Activated T-cell treated with anti-CD3 and anti-CD28 coated beads, Interleukin-2, amount 50 U/mL, for 72 hours (primary cell): ENCODE data around the gene SULT1B1. TPM values are rescaled to one million over a fixed set of nuclear protein-coding genes. Genes with fewer than 3 reads are reported as not detected.

Experiments used
- ATAC-seq, 2 donors: fragments of 150-1000 bp; cut with Tn5 transposase; replicated peaks in 1 of 2; 2 replicates each; pipeline ENCODE4 v1.10.0; 2021; ENCODE audit warnings: moderate library complexity in 2 of 2, mild to moderate bottlenecking in 1 of 2
- DNase-seq, 2 donors: peaks; one replicate each; pipeline ENCODE4 v3.0.0; 2021 to 2022; ENCODE audit warnings: mixed read lengths in 1 of 2
- H3K27ac Mint-ChIP-seq: one replicate; pipeline ENCODE4 v1.8.0; 2022; ENCODE audit warnings: mild to moderate bottlenecking, moderate library complexity, mixed read lengths
- H3K27me3 Mint-ChIP-seq: one replicate; pipeline ENCODE4 v1.8.0; 2022; ENCODE audit warnings: low read depth, mixed read lengths
- H3K36me3 Mint-ChIP-seq, 2 donors: one replicate each; pipeline ENCODE4 v1.8.0; 2022; ENCODE audit warnings: mixed read lengths in 2 of 2, mild to moderate bottlenecking in 1 of 2; ENCODE audit not compliant: insufficient read depth in 2 of 2
- H3K4me1 Mint-ChIP-seq: one replicate; pipeline ENCODE4 v1.8.0; 2022; ENCODE audit warnings: low read depth, mixed read lengths
- H3K4me3 Mint-ChIP-seq, 2 donors: one replicate each; pipeline ENCODE4 v1.8.0; 2022; ENCODE audit warnings: mild to moderate bottlenecking in 2 of 2, mixed read lengths in 2 of 2, moderate library complexity in 2 of 2
- H3K9me3 Mint-ChIP-seq, 2 donors: one replicate each; pipeline ENCODE4 v1.8.0; 2022; ENCODE audit warnings: mixed read lengths in 2 of 2
- total RNA-seq, 2 donors: library from RNA; stranded (reverse); gene quantifications; one replicate each; pipeline ENCODE4 v1.2.3, GENCODE V29; 2022

The SULT1B1 gene
- total RNA-seq, 2 donors from 2014 or later: 3.3 to 4.5 TPM

DNA sequence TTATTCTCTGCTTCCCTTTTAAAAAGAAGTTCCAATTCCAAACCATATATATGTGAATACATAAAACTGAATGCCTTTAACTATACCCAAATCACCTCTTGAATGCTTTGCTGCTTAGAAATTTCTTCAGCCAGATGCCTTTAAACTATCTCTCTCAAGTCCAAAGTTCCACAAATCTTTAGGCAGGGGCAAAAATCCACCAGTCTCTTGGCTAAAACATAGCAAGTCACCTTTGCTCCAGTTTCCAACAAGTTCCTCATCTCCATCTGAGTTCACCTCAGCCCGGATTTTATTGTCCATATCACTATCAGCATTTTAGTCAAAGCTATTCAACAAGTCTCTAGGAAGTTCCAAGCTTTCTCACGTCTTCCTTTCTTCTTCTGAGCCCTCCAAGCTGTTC, 49.8 kb downstream of the SULT1B1 start:
- Mint-ChIP-seq H3K27me3 (no peaks in the 10 kb centered on the region), H3K4me1 (peaks cover 5% of the 10 kb centered on the region), H3K4me3 (no peak overlapping the region), H3K36me3 (peaks cover 2 to 4% of the 10 kb centered on the region in 2 donors), H3K9me3 (peaks cover 3 to 6% of the 10 kb centered on the region in 2 donors), H3K27ac (no peak overlapping the region)
- no peak for DNase-seq
- no peak for ATAC-seq

DNA sequence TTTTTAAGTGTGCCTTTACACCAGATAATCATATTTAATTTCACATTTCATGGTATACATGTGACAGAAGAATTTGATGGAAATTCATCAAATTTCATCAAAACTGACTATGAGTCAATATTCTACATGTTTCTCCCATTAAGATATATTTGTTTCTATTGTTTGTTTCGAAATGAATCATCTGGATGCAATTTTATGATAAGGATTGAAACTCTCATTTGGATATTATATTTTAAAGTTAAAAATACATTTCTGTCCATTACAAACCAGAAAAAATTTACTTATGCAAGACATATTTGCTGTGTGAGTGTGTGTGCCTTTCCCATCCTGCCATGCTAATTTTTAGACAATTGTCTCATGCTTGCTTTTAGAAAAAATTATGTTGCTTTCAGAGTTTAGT, 52.2 kb downstream of the SULT1B1 start:
- DNase-seq: no peak
- ATAC-seq: no peak

DNA sequence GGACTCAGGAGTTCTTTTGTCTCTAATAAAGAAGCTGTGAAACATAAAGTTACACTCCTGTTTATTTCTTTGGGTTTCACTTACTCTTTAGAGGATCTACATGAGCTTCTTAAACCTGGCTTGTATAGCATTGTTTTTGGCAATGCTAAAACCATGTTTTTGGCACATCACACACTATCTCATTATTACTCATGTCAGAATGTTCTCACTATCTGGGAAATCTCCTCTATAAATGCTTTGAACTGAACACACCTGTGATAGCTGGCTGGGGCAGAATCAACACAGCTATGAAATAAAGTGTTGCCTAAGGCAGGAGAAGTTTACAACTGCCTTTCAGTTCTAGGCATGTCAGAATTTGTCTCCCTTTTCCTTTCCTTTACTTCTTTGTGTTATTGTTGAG, 52.6 kb downstream of the SULT1B1 start:
- H3K27me3 Mint-ChIP-seq: no peaks in the 10 kb centered on the region
- DNase-seq (no peak), ATAC-seq (no peak)
- peaks cover 5% of the 10 kb centered on the region for H3K4me1 Mint-ChIP-seq
- peaks cover 3 to 6% of the 10 kb centered on the region in 2 donors for H3K9me3 Mint-ChIP-seq
- H3K27ac Mint-ChIP-seq: no peak overlapping the region
- no peak overlapping the region for H3K4me3 Mint-ChIP-seq
- peaks cover 2 to 4% of the 10 kb centered on the region in 2 donors for H3K36me3 Mint-ChIP-seq

More for the DNA sequence above, 52.2 kb downstream of the SULT1B1 start:
- Mint-ChIP-seq H3K9me3 (peaks cover 3 to 6% of the 10 kb centered on the region in 2 donors), H3K36me3 (peaks cover 2 to 4% of the 10 kb centered on the region in 2 donors), H3K27ac (no peak overlapping the region), H3K4me1 (peaks cover 5% of the 10 kb centered on the region), H3K4me3 (no peak overlapping the region), H3K27me3 (no peaks in the 10 kb centered on the region)

DNA sequence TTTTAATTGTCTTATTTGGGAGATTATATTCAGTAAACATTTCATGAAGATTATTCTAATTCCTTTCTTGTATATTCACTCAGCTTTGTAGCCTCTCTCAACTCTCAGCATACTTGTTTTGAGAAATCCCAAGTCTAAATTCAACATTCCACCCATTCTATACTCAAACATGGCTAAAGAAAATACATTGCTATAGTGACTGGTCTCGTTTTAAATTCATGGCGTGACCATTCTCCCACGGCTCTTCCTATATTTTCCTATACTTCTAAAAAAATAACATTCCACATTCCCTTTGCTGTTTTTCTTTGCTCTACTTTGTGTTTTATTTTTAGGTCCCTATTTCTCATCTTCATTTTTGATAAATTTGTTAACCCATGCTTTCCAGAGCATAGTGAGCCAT, 58.2 kb downstream of the SULT1B1 start:
- H3K4me1 Mint-ChIP-seq: no peaks in the 10 kb centered on the region

DNA sequence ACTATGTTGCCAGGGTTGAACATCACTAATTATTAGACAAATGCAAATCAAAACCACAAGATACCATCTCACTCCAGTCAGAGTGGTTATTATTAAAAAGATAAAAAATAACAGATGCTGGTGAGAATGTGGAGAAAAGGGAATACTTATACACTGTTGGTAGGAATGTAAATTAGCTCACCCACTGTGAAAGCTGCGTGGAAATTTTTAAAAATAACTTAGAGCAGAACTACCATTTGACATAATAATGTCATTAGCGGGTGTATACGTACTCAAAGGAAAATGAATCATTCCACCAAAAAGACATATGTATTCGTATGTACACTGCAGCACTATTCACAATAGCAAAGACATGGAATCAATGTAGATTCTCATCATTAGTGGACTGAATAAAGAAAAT, 58.7 kb downstream of the SULT1B1 start:
- H3K27me3 Mint-ChIP-seq: no peaks in the 10 kb centered on the region
- no peak overlapping the region for H3K4me3 Mint-ChIP-seq
- H3K36me3 Mint-ChIP-seq: peaks cover 0 to 3% of the 10 kb centered on the region in 2 donors
- ATAC-seq (no peak), DNase-seq (no peak)
- no peak overlapping the region for H3K27ac Mint-ChIP-seq
- H3K9me3 Mint-ChIP-seq: peaks cover 3 to 5% of the 10 kb centered on the region in 2 donors
- H3K4me1 Mint-ChIP-seq: no peaks in the 10 kb centered on the region

More for the DNA sequence above, 58.2 kb downstream of the SULT1B1 start:
- Mint-ChIP-seq H3K27ac (no peak overlapping the region), H3K9me3 (peaks cover 3 to 5% of the 10 kb centered on the region in 2 donors), H3K36me3 (peaks cover 0 to 3% of the 10 kb centered on the region in 2 donors), H3K4me3 (no peak overlapping the region), H3K27me3 (no peaks in the 10 kb centered on the region)
- ATAC-seq (no peak), DNase-seq (no peak)

DNA sequence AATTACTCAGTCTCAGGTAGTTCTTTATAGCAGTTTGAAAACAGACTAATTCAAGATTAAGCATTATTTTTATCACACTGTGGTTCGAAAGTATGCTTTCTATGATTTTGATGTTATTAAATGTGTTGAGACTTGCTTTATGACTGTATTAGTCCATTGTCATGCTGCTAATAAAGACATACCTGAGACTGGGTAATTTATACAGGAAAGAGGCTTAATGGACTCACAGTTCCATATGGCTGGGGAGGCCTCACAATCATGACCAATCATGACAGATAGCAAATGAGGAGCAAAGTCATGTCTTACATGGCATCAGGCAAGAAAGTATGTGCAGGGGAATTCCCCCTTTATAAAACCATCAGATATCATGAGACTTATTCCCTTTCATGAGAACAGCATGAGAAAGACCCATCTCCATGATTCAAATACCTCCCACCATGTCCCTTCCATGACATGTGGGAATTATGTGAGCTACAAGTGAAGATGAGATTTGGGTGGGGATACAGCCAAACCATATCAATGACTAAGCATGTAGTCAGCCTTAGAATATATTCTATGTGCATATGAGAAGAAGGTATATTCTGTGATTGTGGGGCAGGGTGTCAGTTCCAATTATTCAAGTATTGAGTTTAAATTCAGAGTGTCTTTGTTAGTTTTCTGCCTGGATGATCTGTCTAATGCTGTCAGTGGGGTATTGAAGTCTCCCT, 62.7 kb downstream of the SULT1B1 start:
- no peaks in the 10 kb centered on the region for H3K4me1 Mint-ChIP-seq
- peaks cover 2 to 5% of the 10 kb centered on the region in 2 donors for H3K36me3 Mint-ChIP-seq
- DNase-seq: no peak
- H3K27ac Mint-ChIP-seq: no peak overlapping the region
- H3K4me3 Mint-ChIP-seq: no peak overlapping the region
- H3K27me3 Mint-ChIP-seq: no peaks in the 10 kb centered on the region
- no peak for ATAC-seq
- peaks cover 7 to 8% of the 10 kb centered on the region in 2 donors for H3K9me3 Mint-ChIP-seq

DNA sequence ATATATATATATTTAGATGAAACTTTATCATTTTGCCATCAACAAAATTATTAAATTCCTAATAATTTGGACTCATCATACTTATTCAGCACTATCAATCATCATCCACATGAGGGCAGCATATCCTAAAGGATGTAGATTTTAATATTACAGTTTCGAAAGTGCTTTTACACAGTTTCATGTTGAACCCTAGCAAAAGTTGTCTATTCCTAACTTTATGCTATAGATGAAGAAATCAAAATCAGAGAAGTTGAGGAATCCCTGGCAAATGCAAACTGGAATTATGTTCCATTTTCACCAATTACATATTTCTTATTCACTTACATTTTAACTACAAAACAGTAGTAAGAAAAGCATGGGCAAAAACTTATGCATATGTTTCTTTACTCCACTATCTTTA, 70.8 kb downstream of the SULT1B1 start:
- Mint-ChIP-seq H3K4me3 (no peak overlapping the region), H3K27ac (no peak overlapping the region), H3K27me3 (no peaks in the 10 kb centered on the region)

DNA sequence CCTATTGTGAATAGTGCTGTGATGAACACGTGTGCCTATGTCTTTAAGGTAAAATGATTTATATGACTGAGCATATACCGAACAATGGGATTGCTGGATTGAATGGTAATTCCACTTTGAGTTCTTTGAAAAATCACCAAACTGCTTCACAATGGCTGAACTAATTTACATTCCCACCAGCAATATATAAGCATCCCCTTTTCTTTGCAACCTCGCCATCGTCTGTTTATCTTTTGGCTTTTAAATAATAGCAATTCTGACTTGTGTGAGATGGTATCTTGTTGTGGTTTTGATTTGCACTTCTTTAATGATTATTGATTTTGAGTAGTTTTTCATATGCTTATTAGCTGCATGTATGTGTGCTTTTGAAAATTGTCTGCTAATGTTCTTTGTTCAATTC, 75.6 kb downstream of the SULT1B1 start:
- Mint-ChIP-seq H3K4me3 (no peak overlapping the region), H3K4me1 (no peaks in the 10 kb centered on the region), H3K27ac (no peak overlapping the region), H3K36me3 (no peaks in the 10 kb centered on the region), H3K27me3 (no peaks in the 10 kb centered on the region), H3K9me3 (no peaks in the 10 kb centered on the region)
- ATAC-seq: no peak
- no peak for DNase-seq

More for the DNA sequence above, 70.8 kb downstream of the SULT1B1 start:
- Mint-ChIP-seq H3K4me1 (no peaks in the 10 kb centered on the region), H3K36me3 (no peaks in the 10 kb centered on the region), H3K9me3 (peaks cover under 1 to 2% of the 10 kb centered on the region in 2 donors)
- DNase-seq (no peak), ATAC-seq (no peak)

Other genes with a start within 250 kb of the SULT1B1 start
- gene UGT2A2, start 121.0 kb downstream of the SULT1B1 start, total RNA-seq: not detected
- gene UGT2A1, start 107.4 kb downstream of the SULT1B1 start, total RNA-seq: not detected
- not detected for gene SULT1E1, start 99.5 kb upstream of the SULT1B1 start, total RNA-seq
- gene CSN1S1, start 170.4 kb upstream of the SULT1B1 start, total RNA-seq: not detected
- gene CSN2, start 205.1 kb upstream of the SULT1B1 start, total RNA-seq: not detected
- gene STATH, start 235.3 kb upstream of the SULT1B1 start, total RNA-seq: not detected